Endothelial cell of umbilical vein (primary cell): ENCODE data around the gene ZNF783. TPM values are rescaled to one million over a fixed set of nuclear protein-coding genes. Genes with fewer than 3 reads are reported as not detected.

Experiments
- BruUV-seq: library from RNA; stranded (reverse); fragments of 400-500 nt; replicated peaks from 2 replicates; lab custom pipeline; 2021; lab: Mats Ljungman, UMichigan
- CTCF ChIA-PET: fragments of 300-600, 350-600 bp; sonication (Branson Sonifier 250); formaldehyde crosslinking; loops from one replicate; lab custom pipeline; 2021; ENCODE audit warnings: antibody characterized with exemption, inconsistent platforms; lab: Charles Lee
- POLR2A ChIA-PET: fragments of 300-600, 350-600 bp; sonication (Branson Sonifier 250); formaldehyde crosslinking; loops from one replicate; lab custom pipeline; 2021; ENCODE audit warnings: antibody characterized with exemption, inconsistent platforms; lab: Charles Lee
- DNase-seq: peaks from one replicate; pipeline ENCODE4 v3.0.0-alpha.2; 2011; ENCODE audit warnings: low read depth, low spot score
- FAIRE-seq: peaks from 2 replicates; lab custom pipeline; 2011; peaks lifted over from hg19 to GRCh38; lab: Jason Lieb, UNC
- H2AFZ ChIP-seq: 2 replicates; pipeline ENCODE4 v1.6.0; 2012; ENCODE audit warnings: low read depth, low read length, control low read depth, inconsistent platforms
- H3K27ac ChIP-seq: 2 replicates; pipeline ENCODE4 v1.5.1; 2011; ENCODE audit warnings: low read depth, mild to moderate bottlenecking, control low read depth, low read length, moderate library complexity; ENCODE audit not compliant: insufficient read depth
- H3K27me3 ChIP-seq, 2 experiments: 2 replicates each; pipeline versions ENCODE4 v1.6.0 to v1.6.1; 2011; ENCODE audit warnings: low read length in 2 of 2, mixed read lengths in 1 of 2; ENCODE audit not compliant: control insufficient read depth in 2 of 2, insufficient read depth in 2 of 2
- H3K36me3 ChIP-seq, 2 experiments: 2 replicates in 1 of 2; 3 replicates in 1 of 2; pipeline ENCODE4 v1.5.1; 2011; ENCODE audit warnings: low read length in 2 of 2, mild to moderate bottlenecking in 1 of 2, moderate library complexity in 1 of 2; ENCODE audit not compliant: control insufficient read depth in 2 of 2, insufficient read depth in 2 of 2; ENCODE audit errors: extremely low read depth in 1 of 2
- H3K4me1 ChIP-seq: 3 replicates; pipeline ENCODE4 v1.5.1; 2011; ENCODE audit warnings: mild to moderate bottlenecking, low read length; ENCODE audit not compliant: control insufficient read depth, insufficient read depth; ENCODE audit errors: extremely low read depth
- H3K4me2 ChIP-seq: 2 replicates; pipeline ENCODE4 v1.6.1; 2011; ENCODE audit warnings: low read length, control low read depth, mixed read lengths; ENCODE audit not compliant: insufficient read depth
- H3K4me3 ChIP-seq, 3 experiments: fragments of 200-600 bp in 1 of 3; sonication (generic), shearing (Covaris generic) in 1 of 3; replicated peaks in 1 of 3; 2 replicates each; pipeline ENCODE4 v1.5.1; 2011 to 2016; ENCODE audit warnings: control low read depth in 3 of 3, low read length in 3 of 3, mild to moderate bottlenecking in 2 of 3, inconsistent platforms in 1 of 3, low read depth in 1 of 3, moderate library complexity in 1 of 3; ENCODE audit not compliant: insufficient read depth in 1 of 3
- H3K79me2 ChIP-seq: 2 replicates; pipeline ENCODE4 v1.6.0; 2012; ENCODE audit warnings: low read length, inconsistent platforms; ENCODE audit not compliant: control insufficient read depth, insufficient read depth
- H3K9ac ChIP-seq: replicated peaks from 2 replicates; pipeline ENCODE3; 2011; ENCODE audit warnings: low read length, control low read depth; ENCODE audit not compliant: insufficient read depth; ENCODE audit errors: extremely low read depth
- H3K9me1 ChIP-seq: replicated peaks from 3 replicates; pipeline ENCODE4 v1.6.0; 2011; ENCODE audit warnings: mild to moderate bottlenecking, low read length; ENCODE audit not compliant: control insufficient read depth, insufficient read depth; ENCODE audit errors: extremely low read depth
- H3K9me3 ChIP-seq: replicated peaks from 2 replicates; pipeline ENCODE4 v1.5.1; 2012; ENCODE audit warnings: low read length, inconsistent platforms; ENCODE audit not compliant: control insufficient read depth, insufficient read depth
- H4K20me1 ChIP-seq: replicated peaks from 2 replicates; pipeline ENCODE3; 2011; ENCODE audit warnings: mild to moderate bottlenecking, low read length; ENCODE audit not compliant: control insufficient read depth, insufficient read depth; ENCODE audit errors: extremely low read depth
- CTCF ChIP-seq, 2 donors: IDR thresholded peaks; 1 replicate in 1 of 2; 2 replicates in 1 of 2; pipeline ENCODE4 v1.5.1; 2011; ENCODE audit warnings: low read length in 2 of 2, mild to moderate bottlenecking in 2 of 2, moderate library complexity in 2 of 2, control low read depth in 1 of 2, inconsistent platforms in 1 of 2, low read depth in 1 of 2; ENCODE audit not compliant: insufficient read depth in 1 of 2; ENCODE audit errors: extremely low read depth in 1 of 2
- EZH2 ChIP-seq: IDR thresholded peaks from 2 replicates; pipeline ENCODE4 v1.6.1; 2012; ENCODE audit warnings: borderline replicate concordance, low read depth, mild to moderate bottlenecking, moderate library complexity, low read length, inconsistent platforms; ENCODE audit not compliant: severe bottlenecking
- FOS ChIP-seq: IDR thresholded peaks from 2 replicates; pipeline ENCODE4 v1.6.1; 2011; ENCODE audit warnings: mild to moderate bottlenecking, low read length, moderate library complexity, borderline replicate concordance; ENCODE audit not compliant: insufficient read depth
- GATA2 ChIP-seq: IDR thresholded peaks from 2 replicates; pipeline ENCODE4 v1.7.0; 2011; ENCODE audit warnings: low read depth, mild to moderate bottlenecking, moderate library complexity, mixed read lengths, low read length; ENCODE audit not compliant: insufficient read length, insufficient read depth
- JUN ChIP-seq: IDR thresholded peaks from 2 replicates; pipeline ENCODE4 v1.6.1; 2011; ENCODE audit warnings: borderline replicate concordance, low read depth; ENCODE audit not compliant: insufficient read length, insufficient read depth
- MAX ChIP-seq: IDR thresholded peaks from 2 replicates; pipeline ENCODE4 v1.6.1; 2011; ENCODE audit not compliant: insufficient read depth, insufficient read length
- MYC ChIP-seq: IDR thresholded peaks from one replicate; pipeline ENCODE4 v1.6.1; 2011; ENCODE audit warnings: mild to moderate bottlenecking, low read depth, low read length
- POLR2A ChIP-seq: IDR thresholded peaks from 2 replicates; pipeline ENCODE4 v1.6.1; 2012; ENCODE audit warnings: low read depth, mild to moderate bottlenecking, control low read depth, low read length
- POLR2AphosphoS5 ChIP-seq: IDR thresholded peaks from 2 replicates; pipeline ENCODE4 v1.6.1; 2012; ENCODE audit warnings: low read depth, mild to moderate bottlenecking, control low read depth, low read length, moderate library complexity; ENCODE audit not compliant: insufficient read depth
- dilution Hi-C: fragments of 300-500 bp; cut with MboI; formaldehyde crosslinking; loops from one replicate; pipeline ENCODE4 v1.15.0; 2019; ENCODE audit warnings: low sequenced_read_pairs; ENCODE audit not compliant: extremely low pct_ligation_motif_present
- intact Hi-C: fragments of 100-400 bp; cut with micrococcal nuclease; formaldehyde crosslinking; loops from one replicate; pipeline ENCODE4 v1.10.0; 2022
- polyA plus RNA-seq, 4 experiments: library from polyadenylated mRNA; depleted of rRNA in 3 of 4; stranded (reverse) in 3 of 4; unstranded in 1 of 4; fragments of >200 nt; gene quantifications; 2 replicates each; pipeline versions ENCODE4 v1.2.1 to v1.2.3, GENCODE V29; 2011 to 2012; ENCODE audit warnings: missing spikeins in 1 of 4
- total RNA-seq: library from RNA; stranded (reverse); gene quantifications from 2 replicates; pipeline ENCODE4 v1.2.3, GENCODE V29; 2021

Gene ZNF783
- total and polyA plus RNA-seq, 2 donors (not counting 3 experiments of a cell fraction or from before 2014, with no cell fraction given): 7.3 to 9.8 TPM

- FAIRE-seq (peak; percentile 88), DNase-seq (peak; percentile 50)
- peaks cover 13 to 38% of the 10 kb centered on the region in 2 experiments for H3K36me3 ChIP-seq
- no peak overlapping the region for H2AFZ ChIP-seq
- H3K4me1 ChIP-seq: no peaks in the 10 kb centered on the region
- no peaks in the 10 kb centered on the region for H3K9me3 ChIP-seq
- H3K4me2 ChIP-seq: no peak overlapping the region
- dilution Hi-C loops: no loop called here
- H3K27me3 ChIP-seq: no peaks in the 10 kb centered on the region
- H3K4me3 ChIP-seq: no peak overlapping the region
- no peak for TF ChIP-seq EZH2
- TF ChIP-seq POLR2AphosphoS5: no peak
- no peak for TF ChIP-seq GATA2
- TF ChIP-seq POLR2A: no peak
- BruUV-seq: no TSS peak
- CTCF ChIA-PET: interaction anchor here (1.6 kb wide), 1 partner anchor 44 kb away, joined by 7 read pairs; the partner anchor contains the start of gene ZNF783
- no peaks in the 10 kb centered on the region for H3K79me2 ChIP-seq
- POLR2A ChIA-PET: no interaction called here
- intact Hi-C loops: no loop called here
- no peaks in the 10 kb centered on the region for H4K20me1 ChIP-seq
- H3K27ac ChIP-seq: no peak overlapping the region
- no peak overlapping the region for H3K9ac ChIP-seq
- no peaks in the 10 kb centered on the region for H3K9me1 ChIP-seq
Measured at GRCh38 chr7:149217570-149217969, 44.4 kb upstream of the ZNF783 start.

GRCh38 chr7:149218469-149219420, 43.3 kb upstream of the ZNF783 start:
- Histone ChIP-seq H3K36me3 (peaks cover 16 to 33% of the 10 kb centered on the region in 2 experiments), H3K9me3 (no peaks in the 10 kb centered on the region), H3K79me2 (no peaks in the 10 kb centered on the region), H4K20me1 (no peaks in the 10 kb centered on the region), H3K4me3 (no peak overlapping the region), H3K9me1 (no peaks in the 10 kb centered on the region), H2AFZ (no peak overlapping the region), H3K27ac (no peak overlapping the region), H3K4me2 (no peak overlapping the region), H3K9ac (no peak overlapping the region), H3K4me1 (no peaks in the 10 kb centered on the region), H3K27me3 (no peaks in the 10 kb centered on the region)
- TF ChIP-seq CTCF (IDR thresholded peaks at IDR 0.05; ENCODE audit: extremely low read depth in 1 of 2, insufficient read depth in 1 of 2, low read depth in 1 of 2, low read length in 2 of 2): no peak
- TF ChIP-seq POLR2A: no peak
- TF ChIP-seq MYC: no peak
- TF ChIP-seq POLR2AphosphoS5: no peak
- no peak for TF ChIP-seq GATA2
- no peak for TF ChIP-seq JUN
- TF ChIP-seq MAX: no peak
- TF ChIP-seq EZH2: no peak
- TF ChIP-seq FOS: no peak
- intact Hi-C loops: no loop called here
- POLR2A ChIA-PET: no interaction called here
- DNase-seq (no peak), FAIRE-seq (peak; percentile 49)
- dilution Hi-C loops: no loop called here
- BruUV-seq: no TSS peak
- CTCF ChIA-PET: interaction anchor here (0.7 to 1.6 kb wide), 5 partner anchors 11 to 72 kb away, joined by 3 to 7 read pairs (median 3); partner anchors contain the start of genes ZNF282, ZNF398 and ZNF783
